ENCODE data around the gene ARX.
A peak's percentile ranks its signal among the peaks of the same experiment; 100 is the strongest.

The ARX gene

GRCh38 chrX:25015486-25016360 lies at the start of gene ARX:
ARX (minus strand) TSS chrX:25015965; CDS start chrX:25015737, 228 bp downstream.
- peak; percentile 69 to 91 for DNase-seq

- DNase-seq = no peak
These were observed 43.5 kb upstream of the ARX start for GRCh38 chrX:25059273-25059672.

- DNase-seq = no peak
These were observed 37.2 kb upstream of the ARX start for GRCh38 chrX:25052798-25053534.

- no peak for DNase-seq
These were observed 34.2 kb upstream of the ARX start for GRCh38 chrX:25049971-25050370.

DNA sequence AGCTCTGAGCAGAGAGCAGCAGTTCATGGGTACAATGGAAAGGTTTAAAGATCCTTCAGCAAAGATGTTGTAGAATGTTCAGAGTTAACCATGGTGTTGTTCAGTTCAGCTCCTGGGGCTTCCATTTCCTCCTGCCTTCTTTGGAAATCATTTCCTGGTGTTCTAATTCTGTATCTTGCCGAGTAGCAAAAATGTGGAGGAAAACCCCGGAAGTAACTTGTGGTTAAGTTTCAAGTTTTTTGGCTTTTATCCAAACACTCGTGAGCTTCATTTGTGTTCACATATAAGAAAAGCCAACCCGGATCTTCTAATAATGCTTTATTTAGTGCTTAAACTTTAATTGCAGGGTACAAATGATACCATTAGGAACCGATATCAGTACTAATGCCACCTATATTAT lies 33.6 kb upstream of the ARX start:
- DNase-seq = no peak

DNA sequence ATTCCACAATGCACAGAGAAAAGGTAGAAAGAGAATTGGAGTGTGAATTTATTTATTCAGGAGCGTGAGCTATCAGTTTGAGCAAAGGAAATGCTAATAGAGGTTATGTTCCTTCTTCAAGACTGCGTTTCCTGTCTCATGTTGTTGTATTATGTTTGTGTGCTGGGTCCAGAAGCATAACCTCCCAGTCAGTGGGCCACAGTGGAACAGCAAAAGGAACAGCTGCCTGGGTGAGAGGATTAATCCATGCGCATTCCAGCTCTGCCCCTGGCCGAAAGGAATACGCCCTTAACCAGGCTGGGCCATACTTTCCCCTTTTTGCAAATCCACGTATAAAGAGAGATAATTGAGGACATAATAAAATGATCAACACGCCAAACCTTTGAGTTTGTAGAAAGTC lies 32.4 kb upstream of the ARX start:
- no peak for DNase-seq

- no peak for DNase-seq
These were observed 27.4 kb upstream of the ARX start for GRCh38 chrX:25043192-25043591.

- no peak for DNase-seq
These were observed 23.3 kb upstream of the ARX start for GRCh38 chrX:25039036-25039435.

- DNase-seq = peak in 1 of 2 experiments; percentile 35
These were observed 19.1 kb upstream of the ARX start for GRCh38 chrX:25034889-25035288.

- DNase-seq = no peak
These were observed 13.6 kb upstream of the ARX start for GRCh38 chrX:25029288-25029825.

- DNase-seq = no peak
These were observed 13.0 kb upstream of the ARX start for GRCh38 chrX:25028726-25029125.

DNA sequence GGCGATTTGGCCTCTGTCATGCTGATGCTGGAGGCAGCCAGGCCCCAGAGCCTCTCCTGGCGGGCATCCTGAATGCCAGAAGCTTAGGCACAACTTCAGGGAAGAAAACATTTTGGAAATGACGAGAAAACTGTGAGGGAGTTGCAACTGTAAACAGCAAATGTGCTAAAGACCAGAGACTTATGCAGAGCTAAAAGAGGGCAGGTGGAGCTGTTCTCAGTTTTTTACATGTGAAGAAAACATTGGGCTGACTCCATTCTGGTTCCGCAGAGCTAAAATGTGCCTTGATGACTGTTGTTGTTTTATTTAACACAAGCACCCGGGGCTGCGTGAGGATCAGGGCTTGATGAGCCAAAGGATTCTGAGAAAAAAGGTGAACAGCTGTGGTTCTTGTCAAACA lies 10.8 kb upstream of the ARX start:
- DNase-seq = no peak

GRCh38 chrX:25025615-25026014 lies 9.8 kb upstream of the ARX start:
- DNase-seq = no peak

- no peak for DNase-seq
These were observed 8.1 kb upstream of the ARX start for GRCh38 chrX:25023908-25024307.

- DNase-seq = no peak
These were observed 6.9 kb upstream of the ARX start for GRCh38 chrX:25022499-25023325.

GRCh38 chrX:25020905-25021449 lies 5.2 kb upstream of the ARX start:
- peak; percentile 21 to 67 for DNase-seq

DNA sequence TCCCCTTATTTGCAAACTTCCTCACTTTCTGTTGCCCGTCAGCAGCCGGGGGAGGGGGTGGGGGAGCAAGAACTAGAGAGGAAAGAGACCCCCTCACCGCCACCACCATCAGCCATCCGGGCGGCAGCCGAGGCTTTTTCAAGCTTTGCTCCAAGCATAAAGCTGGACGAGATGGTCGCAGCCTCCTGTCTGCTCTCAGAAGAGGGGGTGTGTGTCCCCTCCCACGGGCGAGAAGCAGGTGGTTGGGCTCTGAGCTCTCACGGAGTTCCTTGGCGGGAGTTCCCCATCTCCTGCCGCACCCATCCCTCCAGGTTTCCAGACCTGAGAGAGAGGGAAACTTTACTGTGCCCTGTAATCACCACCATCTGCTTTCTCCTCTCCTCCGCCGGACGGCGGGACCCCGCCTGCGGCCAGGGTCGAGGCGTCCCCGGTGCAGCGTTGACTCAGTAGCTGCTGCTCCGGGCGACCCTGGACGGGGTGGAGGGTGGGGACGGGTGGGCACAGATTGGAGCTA lies 4.7 kb upstream of the ARX start:
- peak in 1 of 2 experiments; percentile 53 for DNase-seq

DNA sequence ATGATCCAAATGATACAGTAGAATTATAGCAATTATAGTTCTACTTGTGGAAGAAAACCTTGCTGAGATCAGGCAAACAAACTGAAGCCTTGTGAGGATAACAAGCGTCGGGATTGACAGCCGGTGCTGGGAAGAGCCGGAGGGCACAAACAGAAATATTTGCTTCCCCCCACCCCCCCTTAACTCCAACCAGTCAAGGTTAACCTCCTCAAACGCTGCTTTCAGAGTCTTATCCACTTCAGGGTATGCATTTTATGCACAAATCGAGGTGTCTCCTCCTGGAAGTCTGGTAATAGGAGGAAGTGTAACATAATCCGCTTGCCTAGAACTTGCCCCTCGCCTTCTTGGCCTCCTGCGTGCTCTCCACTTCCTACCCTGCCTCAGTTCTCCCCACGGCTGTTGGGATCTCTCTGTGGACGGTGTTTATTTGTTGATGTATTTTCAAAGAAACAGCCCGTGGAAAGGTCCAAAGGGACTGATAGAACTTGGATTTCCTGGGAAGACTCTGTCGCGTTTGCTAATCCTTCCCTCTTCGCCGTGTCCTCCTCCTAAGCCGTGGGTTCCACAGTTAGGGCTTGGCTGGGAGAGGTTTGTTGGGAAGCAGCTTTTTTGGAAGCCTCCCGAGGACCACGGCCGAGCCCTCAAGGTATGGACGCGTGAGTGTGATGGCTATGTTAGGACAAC lies 4.1 kb upstream of the ARX start:
- DNase-seq = peak in 1 of 2 experiments; percentile 43

DNA sequence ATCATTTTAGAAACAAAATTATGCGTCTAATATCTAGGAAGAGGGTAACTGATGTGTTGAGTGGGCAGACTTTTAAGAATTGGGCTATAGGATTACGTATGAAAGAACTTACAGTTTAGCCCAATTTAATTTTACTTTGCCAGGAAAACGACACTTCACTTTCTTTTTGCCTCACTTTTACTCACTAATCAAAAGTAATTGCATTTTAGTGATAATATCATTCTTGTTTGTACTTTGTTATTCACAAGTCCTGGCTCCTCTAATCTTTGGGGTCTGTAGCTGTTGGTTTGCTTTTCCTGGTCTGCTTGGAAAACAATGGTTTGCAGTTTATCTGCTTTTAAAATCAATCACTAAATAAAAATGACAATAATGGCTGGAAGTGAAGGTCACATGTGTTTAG lies 2.9 kb upstream of the ARX start:
- no peak for DNase-seq

DNA sequence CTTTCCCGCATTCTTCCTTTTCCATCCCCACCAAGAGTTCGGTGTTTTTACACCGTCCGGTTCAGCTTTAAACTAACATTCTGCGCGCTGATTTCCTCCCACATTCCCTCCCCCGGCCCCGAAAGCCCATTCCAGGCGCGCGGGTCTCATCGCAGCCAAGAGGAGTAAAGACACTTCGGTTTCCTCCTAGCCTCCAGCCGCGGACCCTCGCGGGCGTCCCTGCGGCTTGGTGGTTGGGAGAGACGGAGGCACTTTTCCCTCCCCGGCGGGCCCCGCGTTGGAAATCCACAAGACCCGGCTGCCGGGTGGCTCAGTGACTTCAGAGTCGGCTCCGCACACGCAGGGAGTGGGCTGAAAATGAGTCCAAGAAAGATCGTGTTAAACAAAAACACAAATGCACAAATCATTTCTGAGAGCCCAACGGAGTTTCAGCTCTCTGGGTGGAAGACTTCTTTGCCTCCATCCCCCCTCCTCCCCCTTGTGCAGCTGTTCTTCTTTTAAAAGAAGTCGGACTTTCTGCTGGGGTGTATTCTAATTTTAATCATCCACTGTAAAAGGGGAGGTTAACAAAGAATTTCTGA lies 2.0 kb upstream of the ARX start:
- peak in 1 of 2 experiments; percentile 63 for DNase-seq

- no peak for DNase-seq
These were observed 1.3 kb upstream of the ARX start for GRCh38 chrX:25016938-25017598.
